ENCODE measurements around the gene MAP4K4.
"Not testable (repeated sequence)": the region's sequence is repeated elsewhere in the genome, so short reads cannot be mapped to it uniquely, and the experiment has no call there.

MAP4K4 gene

DNA sequence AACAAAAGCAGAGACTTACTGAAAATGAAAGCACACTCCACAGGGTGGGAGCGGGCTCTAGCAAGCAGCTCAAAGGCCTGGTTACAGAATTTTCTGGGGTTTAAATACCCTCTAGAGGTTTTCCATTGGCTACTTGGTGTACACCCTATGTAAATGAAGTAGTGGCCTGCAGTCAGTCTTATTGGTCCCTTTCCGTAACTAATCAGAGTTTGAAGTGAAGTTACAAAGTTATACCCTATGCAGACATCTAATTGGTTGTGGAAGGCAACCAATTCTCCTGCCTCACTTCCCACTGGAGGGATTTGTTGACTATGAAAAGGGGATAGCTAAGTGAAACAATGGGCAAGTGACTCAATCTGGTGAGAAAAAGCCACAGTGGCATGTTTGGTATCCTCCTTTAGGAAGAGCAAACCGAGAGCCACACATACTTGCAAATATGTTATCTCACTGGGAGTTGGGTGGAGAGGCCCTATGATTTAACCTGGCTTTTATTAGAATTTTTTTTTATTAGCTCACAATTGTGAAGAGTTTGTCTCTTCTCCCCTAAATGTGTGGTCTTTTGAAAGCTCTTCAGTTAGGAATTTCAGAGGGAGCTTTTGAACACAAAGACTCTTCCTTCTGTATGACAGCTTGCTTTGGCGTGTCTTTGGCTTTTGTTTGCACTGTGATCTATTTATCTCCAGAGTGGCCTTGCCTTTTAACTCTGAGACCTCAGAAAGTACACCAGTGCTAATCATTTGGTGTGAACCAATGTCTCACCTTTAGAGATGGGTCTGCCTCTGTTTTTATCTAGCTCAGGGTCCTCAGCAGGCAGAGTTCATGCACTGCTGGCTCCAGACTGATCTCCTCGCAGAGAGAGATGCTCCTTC, 69.6 kb downstream of the MAP4K4 start:
- Histone ChIP-seq H3K27ac (replicated peaks; ENCODE audit: low read length) (peak overlapping the region; percentile 84), H4K8ac (ENCODE audit: low read depth, low read length) (no peak overlapping the region), H2BK12ac (ENCODE audit: low read length) (no peak overlapping the region), H3K4me1 (ENCODE audit: control insufficient read depth in 2 of 2, insufficient read depth in 1 of 2, low read depth in 1 of 2, low read length in 2 of 2) (peaks cover 35 to 46% of the 10 kb centered on the region in 2 donors), H3K9ac (ENCODE audit: low read depth, low read length, poor library complexity) (no peak overlapping the region), H2BK120ac (ENCODE audit: low read depth, low read length) (no peak overlapping the region), H3K18ac (ENCODE audit: low read length) (no peak overlapping the region), H3K27me3 (ENCODE audit: control insufficient read depth in 3 of 3, insufficient read depth in 3 of 3, low read depth in 1 of 3, low read length in 3 of 3) (no peaks in the 10 kb centered on the region), H3K9me3 (replicated peaks in 1 of 2; ENCODE audit: control insufficient read depth in 2 of 2, insufficient read depth in 1 of 2, low read depth in 1 of 2, low read length in 2 of 2) (no peaks in the 10 kb centered on the region), H2BK5ac (ENCODE audit: low read length) (no peak overlapping the region), H3K23ac (ENCODE audit: low read depth, low read length, poor library complexity) (no peak overlapping the region), H3K4me3 (ENCODE audit: low read length in 2 of 2) (peak overlapping the region in 1 of 2 donors; percentile 19), H3K36me3 (replicated peaks in 1 of 2; ENCODE audit: control insufficient read depth in 2 of 2, insufficient read depth in 2 of 2, low read length in 2 of 2) (peaks cover 0 to 1% of the 10 kb centered on the region in 2 donors), H3K4me2 (ENCODE audit: insufficient read depth, low read length, poor library complexity, severe bottlenecking) (peak overlapping the region; percentile 23), H3K14ac (ENCODE audit: low read length) (no peak overlapping the region), H3K79me1 (ENCODE audit: low read depth, low read length) (no peaks in the 10 kb centered on the region), H2AK5ac (ENCODE audit: low read depth, low read length) (no peak overlapping the region), H2BK15ac (ENCODE audit: low read length) (no peak overlapping the region), H2AFZ (ENCODE audit: low read length) (no peak overlapping the region), H4K91ac (ENCODE audit: low read depth, low read length, poor library complexity) (no peak overlapping the region), H3K4ac (ENCODE audit: low read length) (no peak overlapping the region)
- WGBS, 2 donors (ENCODE audit: extremely low coverage in 2 of 2, insufficient read length in 2 of 2, insufficient replicate concordance in 1 of 2), result no CpG with 5 or more reads among the region's 5 CpGs
- DNase-seq (ENCODE audit: low spot score), result peak; percentile 81

- DNase-seq (ENCODE audit: low spot score), result no peak
- Histone ChIP-seq H4K8ac (ENCODE audit: low read depth, low read length) (no peak overlapping the region), H2AK5ac (ENCODE audit: low read depth, low read length) (no peak overlapping the region), H2BK5ac (ENCODE audit: low read length) (no peak overlapping the region), H2BK12ac (ENCODE audit: low read length) (no peak overlapping the region), H3K36me3 (replicated peaks in 1 of 2; ENCODE audit: control insufficient read depth in 2 of 2, insufficient read depth in 2 of 2, low read length in 2 of 2) (peaks cover 0 to 1% of the 10 kb centered on the region in 2 donors), H3K9me3 (replicated peaks in 1 of 2; ENCODE audit: control insufficient read depth in 2 of 2, insufficient read depth in 1 of 2, low read depth in 1 of 2, low read length in 2 of 2) (no peaks in the 10 kb centered on the region), H3K79me1 (ENCODE audit: low read depth, low read length) (no peaks in the 10 kb centered on the region), H3K27ac (replicated peaks; ENCODE audit: low read length) (peak overlapping the region; percentile 55), H3K27me3 (ENCODE audit: control insufficient read depth in 3 of 3, insufficient read depth in 3 of 3, low read depth in 1 of 3, low read length in 3 of 3) (no peaks in the 10 kb centered on the region), H2BK15ac (ENCODE audit: low read length) (no peak overlapping the region), H3K18ac (ENCODE audit: low read length) (no peak overlapping the region), H2BK120ac (ENCODE audit: low read depth, low read length) (no peak overlapping the region), H3K4ac (ENCODE audit: low read length) (no peak overlapping the region), H4K91ac (ENCODE audit: low read depth, low read length, poor library complexity) (no peak overlapping the region), H3K4me1 (ENCODE audit: control insufficient read depth in 2 of 2, insufficient read depth in 1 of 2, low read depth in 1 of 2, low read length in 2 of 2) (peaks cover 29 to 43% of the 10 kb centered on the region in 2 donors), H3K4me3 (ENCODE audit: low read length in 2 of 2) (no peak overlapping the region), H3K23ac (ENCODE audit: low read depth, low read length, poor library complexity) (no peak overlapping the region), H3K9ac (ENCODE audit: low read depth, low read length, poor library complexity) (no peak overlapping the region), H2AFZ (ENCODE audit: low read length) (no peak overlapping the region), H3K4me2 (ENCODE audit: insufficient read depth, low read length, poor library complexity, severe bottlenecking) (no peak overlapping the region), H3K14ac (ENCODE audit: low read length) (no peak overlapping the region)
- no CpG with 5 or more reads among the region's 4 CpGs for WGBS, 2 donors (ENCODE audit: extremely low coverage in 2 of 2, insufficient read length in 2 of 2, insufficient replicate concordance in 1 of 2)
Measured at GRCh38 chr2:101768556-101769220, 71.2 kb downstream of the MAP4K4 start.

GRCh38 chr2:101769726-101770125, 72.2 kb downstream of the MAP4K4 start:
- not testable (repeated sequence) for H2AFZ ChIP-seq (ENCODE audit: low read length); H3K23ac ChIP-seq (ENCODE audit: low read depth, low read length, poor library complexity); H3K79me1 ChIP-seq (ENCODE audit: low read depth, low read length); DNase-seq (ENCODE audit: low spot score); H2AK5ac ChIP-seq (ENCODE audit: low read depth, low read length); H3K9me3 ChIP-seq (replicated peaks in 1 of 2; ENCODE audit: control insufficient read depth in 2 of 2, insufficient read depth in 1 of 2, low read depth in 1 of 2, low read length in 2 of 2); H3K36me3 ChIP-seq (replicated peaks in 1 of 2; ENCODE audit: control insufficient read depth in 2 of 2, insufficient read depth in 2 of 2, low read length in 2 of 2); H3K27me3 ChIP-seq (ENCODE audit: control insufficient read depth in 3 of 3, insufficient read depth in 3 of 3, low read depth in 1 of 3, low read length in 3 of 3); H3K18ac ChIP-seq (ENCODE audit: low read length); H3K14ac ChIP-seq (ENCODE audit: low read length); H2BK120ac ChIP-seq (ENCODE audit: low read depth, low read length); H2BK12ac ChIP-seq (ENCODE audit: low read length); H3K4me2 ChIP-seq (ENCODE audit: insufficient read depth, low read length, poor library complexity, severe bottlenecking); H4K91ac ChIP-seq (ENCODE audit: low read depth, low read length, poor library complexity); H3K4me3 ChIP-seq (ENCODE audit: low read length in 2 of 2); H3K4ac ChIP-seq (ENCODE audit: low read length); H3K27ac ChIP-seq (replicated peaks; ENCODE audit: low read length); H2BK5ac ChIP-seq (ENCODE audit: low read length); H4K8ac ChIP-seq (ENCODE audit: low read depth, low read length); H2BK15ac ChIP-seq (ENCODE audit: low read length); H3K9ac ChIP-seq (ENCODE audit: low read depth, low read length, poor library complexity)
- WGBS, 2 donors (ENCODE audit: extremely low coverage in 2 of 2, insufficient read length in 2 of 2, insufficient replicate concordance in 1 of 2), result no CpG with 5 or more reads among the region's 3 CpGs
- peaks cover 29 to 43% of the 10 kb centered on the region in 2 donors for H3K4me1 ChIP-seq (ENCODE audit: control insufficient read depth in 2 of 2, insufficient read depth in 1 of 2, low read depth in 1 of 2, low read length in 2 of 2)

GRCh38 chr2:101770726-101771125, 73.2 kb downstream of the MAP4K4 start:
- no peak overlapping the region for H2AK5ac ChIP-seq (ENCODE audit: low read depth, low read length)
- H3K36me3 ChIP-seq (replicated peaks in 1 of 2; ENCODE audit: control insufficient read depth in 2 of 2, insufficient read depth in 2 of 2, low read length in 2 of 2), result no peaks in the 10 kb centered on the region
- H3K4me2 ChIP-seq (ENCODE audit: insufficient read depth, low read length, poor library complexity, severe bottlenecking), result no peak overlapping the region
- no peaks in the 10 kb centered on the region for H3K9me3 ChIP-seq (replicated peaks in 1 of 2; ENCODE audit: control insufficient read depth in 2 of 2, insufficient read depth in 1 of 2, low read depth in 1 of 2, low read length in 2 of 2)
- H3K4me1 ChIP-seq (ENCODE audit: control insufficient read depth in 2 of 2, insufficient read depth in 1 of 2, low read depth in 1 of 2, low read length in 2 of 2), result peaks cover 33 to 43% of the 10 kb centered on the region in 2 donors
- H4K8ac ChIP-seq (ENCODE audit: low read depth, low read length), result no peak overlapping the region
- no peak overlapping the region for H2BK5ac ChIP-seq (ENCODE audit: low read length)
- H4K91ac ChIP-seq (ENCODE audit: low read depth, low read length, poor library complexity), result no peak overlapping the region
- H3K27ac ChIP-seq (replicated peaks; ENCODE audit: low read length), result no peak overlapping the region
- H3K4me3 ChIP-seq (ENCODE audit: low read length in 2 of 2), result no peak overlapping the region
- H2AFZ ChIP-seq (ENCODE audit: low read length), result no peak overlapping the region
- no peak for DNase-seq (ENCODE audit: low spot score)
- H3K79me1 ChIP-seq (ENCODE audit: low read depth, low read length), result no peaks in the 10 kb centered on the region
- no peak overlapping the region for H3K23ac ChIP-seq (ENCODE audit: low read depth, low read length, poor library complexity)
- no CpG with 5 or more reads among the region's 2 CpGs for WGBS, 2 donors (ENCODE audit: extremely low coverage in 2 of 2, insufficient read length in 2 of 2, insufficient replicate concordance in 1 of 2)
- H2BK12ac ChIP-seq (ENCODE audit: low read length), result no peak overlapping the region
- no peak overlapping the region for H3K18ac ChIP-seq (ENCODE audit: low read length)
- H2BK15ac ChIP-seq (ENCODE audit: low read length), result no peak overlapping the region
- H3K9ac ChIP-seq (ENCODE audit: low read depth, low read length, poor library complexity), result no peak overlapping the region
- no peaks in the 10 kb centered on the region for H3K27me3 ChIP-seq (ENCODE audit: control insufficient read depth in 3 of 3, insufficient read depth in 3 of 3, low read depth in 1 of 3, low read length in 3 of 3)
- H2BK120ac ChIP-seq (ENCODE audit: low read depth, low read length), result no peak overlapping the region
- no peak overlapping the region for H3K14ac ChIP-seq (ENCODE audit: low read length)
- no peak overlapping the region for H3K4ac ChIP-seq (ENCODE audit: low read length)
